Fibroblast of pulmonary artery (primary cell): ENCODE measurements around the gene BABAM1.

Experiments
- DNase-seq: peaks from one replicate; pipeline ENCODE4 v3.0.0-alpha.2; 2010; ENCODE audit warnings: low read depth
- H3K4me3 ChIP-seq: replicated peaks from 2 replicates; pipeline ENCODE4 v1.5.1; 2011; ENCODE audit warnings: low read depth, mild to moderate bottlenecking, control low read depth, low read length, moderate library complexity
- TF ChIP-seq, protein P1 (sequence below): IDR thresholded peaks from 2 replicates; pipeline ENCODE4 v1.5.1; 2011; ENCODE audit warnings: mild to moderate bottlenecking, control low read depth, low read length, inconsistent platforms; ENCODE audit errors: missing control alignments

The BABAM1 gene

DNA sequence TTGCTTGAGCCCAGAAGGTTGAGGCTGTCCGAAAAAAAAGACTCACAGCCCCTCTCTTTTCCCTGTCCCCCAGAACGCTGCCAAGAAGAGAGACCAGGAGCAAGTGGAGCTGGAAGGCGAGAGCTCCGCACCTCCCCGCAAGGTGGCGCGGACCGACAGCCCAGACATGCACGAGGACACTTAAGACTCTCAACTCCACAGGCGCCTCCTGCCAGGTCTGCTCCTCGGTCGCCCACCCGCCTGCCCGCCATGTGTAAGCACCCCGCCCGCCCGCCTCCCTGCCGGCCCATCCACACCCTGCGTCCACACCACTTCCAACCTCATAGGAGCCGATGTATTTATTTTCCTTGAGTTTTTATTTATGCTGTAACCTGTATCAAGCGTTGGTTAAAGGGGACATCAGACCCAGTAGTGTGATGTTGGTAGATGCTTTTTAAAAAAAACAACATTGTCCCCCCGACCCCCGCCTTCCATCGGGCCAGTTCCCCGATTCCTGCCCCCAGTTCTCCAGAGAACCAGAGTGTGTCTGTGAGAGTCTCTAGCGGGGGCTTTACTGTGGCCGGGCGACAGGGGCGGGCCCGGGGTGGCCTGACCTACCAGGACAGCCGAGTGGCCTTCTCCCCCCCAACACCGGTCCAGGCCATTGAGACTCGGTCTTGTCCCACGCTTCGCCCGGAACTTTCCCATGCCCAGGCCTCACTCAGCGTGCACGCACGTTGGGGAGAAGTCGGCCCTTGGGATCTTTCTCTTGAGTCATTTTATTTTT lies 52.4 kb downstream of the BABAM1 start:
- H3K4me3 ChIP-seq = no peak overlapping the region
- TF ChIP-seq, protein P1, sequence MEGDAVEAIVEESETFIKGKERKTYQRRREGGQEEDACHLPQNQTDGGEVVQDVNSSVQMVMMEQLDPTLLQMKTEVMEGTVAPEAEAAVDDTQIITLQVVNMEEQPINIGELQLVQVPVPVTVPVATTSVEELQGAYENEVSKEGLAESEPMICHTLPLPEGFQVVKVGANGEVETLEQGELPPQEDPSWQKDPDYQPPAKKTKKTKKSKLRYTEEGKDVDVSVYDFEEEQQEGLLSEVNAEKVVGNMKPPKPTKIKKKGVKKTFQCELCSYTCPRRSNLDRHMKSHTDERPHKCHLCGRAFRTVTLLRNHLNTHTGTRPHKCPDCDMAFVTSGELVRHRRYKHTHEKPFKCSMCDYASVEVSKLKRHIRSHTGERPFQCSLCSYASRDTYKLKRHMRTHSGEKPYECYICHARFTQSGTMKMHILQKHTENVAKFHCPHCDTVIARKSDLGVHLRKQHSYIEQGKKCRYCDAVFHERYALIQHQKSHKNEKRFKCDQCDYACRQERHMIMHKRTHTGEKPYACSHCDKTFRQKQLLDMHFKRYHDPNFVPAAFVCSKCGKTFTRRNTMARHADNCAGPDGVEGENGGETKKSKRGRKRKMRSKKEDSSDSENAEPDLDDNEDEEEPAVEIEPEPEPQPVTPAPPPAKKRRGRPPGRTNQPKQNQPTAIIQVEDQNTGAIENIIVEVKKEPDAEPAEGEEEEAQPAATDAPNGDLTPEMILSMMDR = no peak
- no peak for DNase-seq

DNA sequence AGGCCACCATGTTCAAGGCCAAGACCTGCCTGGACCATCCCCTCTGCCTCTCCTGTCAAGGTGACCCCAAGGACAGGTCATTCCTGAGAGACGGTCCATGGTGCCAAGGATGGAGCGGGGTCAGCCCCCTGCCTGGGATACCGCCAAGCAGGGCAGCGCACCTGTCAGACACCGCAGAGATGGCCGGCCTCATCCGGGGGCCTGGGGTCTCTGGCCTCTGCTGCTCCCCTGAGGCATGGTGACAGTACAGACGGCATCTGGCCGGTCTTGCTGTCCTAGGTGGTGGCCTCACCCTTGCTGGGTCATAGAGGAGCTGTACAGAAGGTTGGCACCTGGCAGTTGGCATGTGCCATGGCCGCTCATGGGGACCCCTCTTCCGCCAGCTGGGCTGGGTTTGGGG lies 53.2 kb downstream of the BABAM1 start:
- H3K4me3 ChIP-seq = no peak overlapping the region
- TF ChIP-seq, protein P1 = no peak
- DNase-seq = no peak

DNA sequence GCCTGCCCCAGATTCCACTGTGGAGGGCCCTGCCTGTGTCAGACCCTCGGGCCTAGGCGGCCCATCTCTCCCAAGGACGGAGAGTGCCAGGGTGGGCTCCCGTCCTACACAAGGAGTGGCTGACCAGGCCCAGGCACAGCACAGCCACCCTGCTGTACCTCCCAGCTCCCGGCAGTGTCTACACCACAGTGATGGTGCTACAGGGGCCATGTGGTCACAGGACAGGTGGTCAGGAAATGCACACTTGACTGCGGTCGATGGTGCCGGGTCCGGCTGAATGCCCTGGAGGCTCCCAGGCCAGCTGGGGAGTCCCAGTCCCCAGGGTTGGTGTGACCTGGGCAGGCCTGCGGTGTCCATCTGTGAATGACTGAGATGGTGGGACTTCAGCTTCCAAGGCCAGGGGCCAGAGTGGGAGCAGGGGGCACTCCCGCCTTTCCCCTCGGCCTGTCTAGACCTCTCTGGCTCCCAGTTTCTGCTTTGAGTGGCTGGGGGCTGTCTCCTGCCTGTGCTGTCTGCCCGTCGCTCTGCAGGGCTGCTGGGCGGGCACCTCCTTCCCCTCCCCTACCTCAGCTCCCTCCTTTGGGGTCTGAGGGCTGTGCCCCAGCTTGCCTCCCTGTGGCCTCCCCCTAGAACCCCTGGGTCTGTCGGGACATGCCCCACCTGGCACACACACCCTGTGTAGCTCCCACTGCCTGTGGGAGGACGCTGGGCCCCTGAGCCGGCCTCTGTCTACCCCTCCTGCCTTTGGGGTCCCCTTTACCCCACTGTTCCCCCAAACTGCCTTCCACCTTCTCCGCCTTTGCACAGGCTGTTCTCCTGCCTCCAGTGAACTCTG lies 54.6 kb downstream of the BABAM1 start:
- H3K4me3 ChIP-seq = no peak overlapping the region
- TF ChIP-seq, protein P1 = no peak
- DNase-seq = no peak

DNA sequence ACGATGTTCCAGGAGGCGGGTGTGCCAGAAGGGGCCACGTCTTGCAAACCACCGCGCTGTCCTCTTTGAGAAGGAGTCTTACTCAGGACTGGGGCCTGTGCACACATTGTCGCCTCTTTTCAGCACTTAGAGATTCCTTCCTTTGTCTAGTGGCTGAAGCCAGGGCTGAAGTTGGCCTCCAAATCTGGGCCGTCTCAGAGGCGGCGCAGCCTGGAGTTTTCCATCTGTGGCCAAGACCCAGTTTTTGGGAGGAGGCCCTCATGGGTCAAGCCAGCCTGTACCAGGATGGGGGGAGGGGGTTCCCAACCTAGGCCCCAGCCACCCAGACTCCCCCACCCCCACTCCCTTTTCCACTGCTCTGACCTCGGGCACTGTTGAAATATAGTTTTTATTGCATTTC lies 55.6 kb downstream of the BABAM1 start:
- DNase-seq = no peak
- TF ChIP-seq, protein P1 = no peak
- H3K4me3 ChIP-seq = no peak overlapping the region

DNA sequence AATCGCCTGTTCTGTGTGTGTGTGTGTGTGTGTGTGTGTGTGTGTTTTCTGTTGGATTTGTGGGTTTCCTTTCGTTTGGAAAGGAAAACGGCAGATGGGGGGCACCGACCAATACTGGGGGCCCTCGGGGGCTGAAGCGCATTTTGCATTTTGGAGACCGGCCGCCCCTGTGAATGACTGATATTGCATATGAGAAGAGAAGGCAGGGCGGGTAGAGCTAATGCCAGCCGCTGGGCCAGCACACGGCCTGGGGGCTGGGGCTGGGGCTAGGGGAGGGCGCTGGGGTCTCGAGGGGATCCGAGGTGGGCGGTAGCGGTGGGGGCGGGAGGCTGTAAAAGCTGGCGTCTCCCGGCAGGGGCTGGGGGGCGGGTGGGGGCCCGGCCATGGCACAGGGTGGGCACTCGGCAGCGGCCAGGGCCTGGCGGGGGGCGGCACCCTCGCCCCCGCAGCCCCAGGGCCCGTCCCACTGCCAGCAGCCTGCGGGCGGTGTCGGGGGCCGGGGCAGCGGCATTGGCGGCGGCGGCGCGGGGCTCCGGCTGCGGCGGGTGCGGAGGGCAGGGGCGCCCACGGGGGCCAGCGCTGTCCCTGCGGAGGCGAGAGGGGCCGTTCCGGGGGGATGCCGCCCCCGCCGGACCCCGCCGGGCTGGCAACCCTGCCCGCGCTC lies 56.2 kb downstream of the BABAM1 start:
- no peak for DNase-seq
- no peak overlapping the region for H3K4me3 ChIP-seq
- TF ChIP-seq, protein P1 = no peak

DNA sequence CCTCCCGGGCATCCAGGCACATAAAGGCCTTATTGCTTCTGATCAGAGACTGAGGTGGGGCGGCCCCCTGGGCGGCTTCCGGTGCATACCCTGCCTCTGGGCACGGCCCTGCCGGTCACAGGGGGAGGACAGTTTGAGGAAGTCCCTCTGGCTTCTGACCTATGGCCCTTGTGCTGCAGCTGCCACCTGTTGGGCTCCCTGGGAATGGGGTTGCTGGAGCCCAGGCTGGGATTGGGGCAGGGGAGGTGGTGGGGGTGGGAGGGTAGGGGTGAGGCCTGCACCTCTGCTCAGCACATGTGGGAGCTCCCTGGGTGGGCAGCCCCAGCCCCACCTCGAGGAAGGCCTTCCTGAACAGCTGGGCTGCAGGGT lies 56.7 kb downstream of the BABAM1 start:
- no peak overlapping the region for H3K4me3 ChIP-seq
- TF ChIP-seq, protein P1 = no peak
- no peak for DNase-seq
